PC-3 (cell line): ENCODE results near the gene NLGN1.

Source experiments
- CTCF ChIP-seq: fragments of 300-600 bp; sonication (generic); conservative IDR thresholded peaks from 2 replicates; pipeline ENCODE4 v1.5.1; 2017; ENCODE audit warnings: antibody characterized with exemption, low read depth, mild to moderate bottlenecking, low read length
- EZH2 ChIP-seq: fragments of 300-600 bp; sonication (generic); IDR thresholded peaks from one replicate; pipeline ENCODE4 v1.6.1; 2017; ENCODE audit warnings: antibody characterized with exemption, mild to moderate bottlenecking, low read length; ENCODE audit not compliant: unreplicated experiment
- EZH2phosphoT487 ChIP-seq: fragments of 300-600 bp; sonication (generic); IDR thresholded peaks from 2 replicates; pipeline ENCODE4 v1.6.1; 2018; ENCODE audit warnings: mild to moderate bottlenecking, antibody characterized with exemption, low read length, borderline replicate concordance

GRCh38 chr3:173750095-173750494, 352.6 kb downstream of the NLGN1 start:
- TF ChIP-seq CTCF = no peak
- no peak for TF ChIP-seq EZH2phosphoT487
- TF ChIP-seq EZH2 = no peak
